Mesendoderm (in vitro differentiated cells): ENCODE results near the gene EFNA2.
A peak's percentile ranks its signal among the peaks of the same experiment; 100 is the strongest.

Experiments
- DNase-seq: peaks from one replicate; pipeline ENCODE4 v3.0.0; 2013
- H2AK5ac ChIP-seq: 2 replicates; pipeline ENCODE4 v1.6.1; 2013; ENCODE audit warnings: low read length, inconsistent platforms
- H2BK120ac ChIP-seq: 2 replicates; pipeline ENCODE4 v1.6.1; 2013; ENCODE audit warnings: low read depth, mild to moderate bottlenecking, low read length, moderate library complexity, mixed read lengths
- H2BK15ac ChIP-seq: replicated peaks from 2 replicates; pipeline ENCODE4 v1.6.1; 2013; ENCODE audit warnings: low read depth, mild to moderate bottlenecking, moderate library complexity
- H2BK5ac ChIP-seq: 2 replicates; pipeline ENCODE4 v1.6.1; 2013; ENCODE audit warnings: low read length, inconsistent platforms
- H3K18ac ChIP-seq: 2 replicates; pipeline ENCODE4 v1.6.1; 2013; ENCODE audit warnings: mild to moderate bottlenecking, low read length, mixed read lengths
- H3K23ac ChIP-seq: one replicate; pipeline ENCODE4 v1.6.1; 2013; ENCODE audit warnings: low read length
- H3K27ac ChIP-seq: 2 replicates; pipeline ENCODE4 v1.5.1; 2013; ENCODE audit warnings: low read depth, mild to moderate bottlenecking, inconsistent platforms, low read length, moderate library complexity
- H3K27me3 ChIP-seq: 2 replicates; pipeline ENCODE4 v1.6.1; 2013; ENCODE audit warnings: low read length, control low read depth, mild to moderate bottlenecking, inconsistent platforms; ENCODE audit not compliant: insufficient read depth, poor library complexity
- H3K36me3 ChIP-seq: 2 replicates; pipeline ENCODE4 v1.6.1; 2013; ENCODE audit warnings: low read length, inconsistent platforms; ENCODE audit not compliant: control insufficient read depth, insufficient read depth
- H3K4ac ChIP-seq: one replicate; pipeline ENCODE4 v1.6.1; 2013; ENCODE audit warnings: low read depth, mild to moderate bottlenecking, low read length, moderate library complexity
- H3K4me1 ChIP-seq: 2 replicates; pipeline ENCODE4 v1.6.1; 2013; ENCODE audit warnings: low read depth, low read length, inconsistent platforms; ENCODE audit not compliant: control insufficient read depth
- H3K4me2 ChIP-seq: 2 replicates; pipeline ENCODE4 v1.6.1; 2013; ENCODE audit warnings: low read length
- H3K4me3 ChIP-seq: 2 replicates; pipeline ENCODE4 v1.5.1; 2013; ENCODE audit warnings: mild to moderate bottlenecking, low read length
- H3K56ac ChIP-seq: one replicate; pipeline ENCODE4 v1.6.1; 2013; ENCODE audit warnings: low read length
- H3K79me1 ChIP-seq: 2 replicates; pipeline ENCODE4 v1.6.1; 2013; ENCODE audit warnings: low read length, inconsistent platforms
- H3K79me2 ChIP-seq: 2 replicates; pipeline ENCODE4 v1.6.1; 2013; ENCODE audit warnings: mild to moderate bottlenecking, low read length; ENCODE audit not compliant: control insufficient read depth, insufficient read depth
- H3K9ac ChIP-seq: 2 replicates; pipeline ENCODE4 v1.6.1; 2013; ENCODE audit warnings: low read length, inconsistent platforms
- H4K5ac ChIP-seq: one replicate; pipeline ENCODE4 v1.6.1; 2013; ENCODE audit warnings: low read length
- H4K8ac ChIP-seq: one replicate; pipeline ENCODE4 v1.6.1; 2013; ENCODE audit warnings: low read depth, mild to moderate bottlenecking, control low read depth, low read length, moderate library complexity
- WGBS: extraction: QIAGEN DNeasy Blood & Tissue Kit; methylation state at CpG from one replicate; pipeline ENCODE4 v1.1.7; 2013; ENCODE audit warnings: low lambda C conversion rate, missing lambda C conversion rate; ENCODE audit not compliant: insufficient coverage; ENCODE audit errors: extremely low coverage; 5-methylcytosine and 5-hydroxymethylcytosine counted together

The EFNA2 gene

DNA sequence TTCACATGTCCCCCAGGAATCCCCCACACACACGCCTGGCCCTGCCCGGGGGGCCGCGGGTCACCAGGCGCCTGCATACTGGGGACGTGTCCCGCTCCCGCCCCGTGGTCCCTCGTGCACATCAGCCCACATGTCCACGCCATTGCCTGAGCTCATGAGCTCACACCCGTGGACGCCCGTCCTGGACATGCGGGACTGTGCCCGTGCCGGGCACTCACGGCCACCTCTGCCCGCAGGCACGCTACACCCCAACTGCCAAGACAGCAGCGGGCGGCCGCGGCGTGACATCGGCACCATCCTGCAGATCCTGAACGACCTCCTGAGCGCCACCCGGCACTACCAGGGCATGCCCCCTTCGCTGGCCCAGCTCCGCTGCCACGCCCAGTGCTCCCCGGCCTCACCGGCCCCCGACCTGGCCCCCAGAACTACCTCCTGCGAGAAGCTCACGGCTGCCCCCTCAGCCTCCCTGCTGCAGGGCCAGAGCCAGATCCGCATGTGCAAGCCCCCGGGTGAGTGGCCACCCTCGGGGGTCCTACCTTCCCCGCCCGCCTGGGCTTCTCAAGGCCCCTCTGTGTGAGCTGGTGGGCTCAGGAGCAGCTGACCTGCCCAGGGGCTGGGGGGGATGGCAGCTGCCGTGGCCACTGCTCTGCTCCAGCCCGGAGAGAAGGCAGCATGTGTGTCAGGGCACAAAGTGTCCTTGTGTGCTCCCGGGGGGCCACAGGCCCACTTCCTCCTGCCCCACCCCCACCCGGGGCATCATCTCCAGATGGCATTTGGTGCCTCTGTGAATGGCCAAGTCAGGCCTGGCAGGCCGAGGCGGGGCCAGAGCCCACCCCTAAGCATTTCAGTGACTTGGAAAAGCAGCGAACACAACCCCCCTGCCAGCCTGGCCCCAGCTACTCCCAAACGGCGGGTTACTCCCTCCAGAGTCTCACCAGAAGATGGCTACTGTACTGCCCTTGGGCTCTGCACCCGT, 30.2 kb upstream of the EFNA2 start:
- Histone ChIP-seq H3K4me3 (no peak overlapping the region), H3K23ac (no peak overlapping the region), H3K4me2 (no peak overlapping the region), H3K9ac (no peak overlapping the region), H3K79me1 (peaks cover 15% of the 10 kb centered on the region), H3K18ac (no peak overlapping the region), H3K79me2 (peaks cover 58% of the 10 kb centered on the region), H3K4ac (no peak overlapping the region), H3K27me3 (no peaks in the 10 kb centered on the region), H3K56ac (peak overlapping the region; percentile 7), H3K4me1 (no peaks in the 10 kb centered on the region), H3K27ac (peak overlapping the region; percentile 37), H3K36me3 (peaks cover 22% of the 10 kb centered on the region), H2BK120ac (no peak overlapping the region), H2BK5ac (no peak overlapping the region), H2AK5ac (no peak overlapping the region), H4K5ac (no peak overlapping the region), H2BK15ac (no peak overlapping the region), H4K8ac (no peak overlapping the region)
- no peak for DNase-seq
- no CpG with 5 or more reads among the region's 52 CpGs for WGBS

GRCh38 chr19:1256646-1257474, 28.8 kb upstream of the EFNA2 start:
- DNase-seq, result no peak
- Histone ChIP-seq H3K18ac (no peak overlapping the region), H3K23ac (no peak overlapping the region), H3K27ac (no peak overlapping the region), H3K79me2 (peaks cover 44% of the 10 kb centered on the region), H3K4ac (no peak overlapping the region), H2AK5ac (no peak overlapping the region), H4K5ac (no peak overlapping the region), H3K27me3 (no peaks in the 10 kb centered on the region), H3K79me1 (peaks cover 15% of the 10 kb centered on the region), H2BK15ac (no peak overlapping the region), H2BK5ac (no peak overlapping the region), H4K8ac (no peak overlapping the region), H2BK120ac (no peak overlapping the region), H3K4me2 (no peak overlapping the region), H3K36me3 (peaks cover 18% of the 10 kb centered on the region), H3K4me3 (no peak overlapping the region), H3K9ac (no peak overlapping the region), H3K4me1 (no peaks in the 10 kb centered on the region), H3K56ac (no peak overlapping the region)
- WGBS, result no CpG with 5 or more reads among the region's 46 CpGs

DNA sequence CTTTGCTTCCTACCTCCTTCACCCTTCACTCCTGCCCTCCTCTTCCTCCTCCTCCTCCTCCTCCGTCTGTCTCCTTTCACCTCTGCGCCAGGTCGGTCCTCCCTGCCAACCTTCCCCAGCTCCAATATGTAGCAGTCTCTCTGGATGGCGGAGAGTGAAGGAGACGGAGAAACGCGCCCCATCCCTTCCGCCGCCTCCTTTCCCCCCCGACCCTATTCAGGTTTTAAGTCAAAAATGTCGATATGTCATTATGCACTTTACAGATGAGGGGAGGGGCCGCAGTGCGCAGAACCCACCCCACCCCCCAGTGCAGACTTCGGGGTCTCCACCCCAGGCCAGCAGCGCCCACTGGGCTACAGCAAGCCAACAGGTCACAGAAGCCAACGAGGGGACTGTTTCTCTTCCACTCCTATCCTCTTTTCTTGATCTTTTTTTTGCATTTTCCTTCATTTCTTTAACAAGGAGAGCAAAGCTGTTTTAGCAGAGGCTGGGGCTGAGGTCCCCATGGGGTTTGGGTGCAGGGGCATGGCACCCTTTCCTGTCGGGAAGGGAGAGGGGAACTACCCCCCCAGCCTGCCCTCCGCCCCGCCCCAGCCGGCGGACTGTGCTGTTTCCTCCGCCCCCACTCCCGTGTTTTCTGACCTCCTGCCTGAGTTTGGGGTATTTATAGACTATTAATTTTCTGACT, 28.1 kb upstream of the EFNA2 start:
- no peak for DNase-seq
- H4K8ac ChIP-seq, result no peak overlapping the region
- no peak overlapping the region for H2BK120ac ChIP-seq
- H3K79me1 ChIP-seq, result peaks cover 15% of the 10 kb centered on the region
- no peak overlapping the region for H3K18ac ChIP-seq
- H3K79me2 ChIP-seq, result peaks cover 36% of the 10 kb centered on the region
- H3K27ac ChIP-seq, result peak overlapping the region; percentile 26
- H3K56ac ChIP-seq, result no peak overlapping the region
- no peak overlapping the region for H4K5ac ChIP-seq
- no peak overlapping the region for H3K4ac ChIP-seq
- H3K27me3 ChIP-seq, result no peaks in the 10 kb centered on the region
- no peak overlapping the region for H3K9ac ChIP-seq
- H2AK5ac ChIP-seq, result no peak overlapping the region
- H2BK15ac ChIP-seq, result no peak overlapping the region
- WGBS, result no CpG with 5 or more reads among the region's 23 CpGs
- H3K4me2 ChIP-seq, result no peak overlapping the region
- no peak overlapping the region for H2BK5ac ChIP-seq
- H3K4me3 ChIP-seq, result no peak overlapping the region
- no peak overlapping the region for H3K23ac ChIP-seq
- H3K36me3 ChIP-seq, result peaks cover 17% of the 10 kb centered on the region
- peaks cover 2% of the 10 kb centered on the region for H3K4me1 ChIP-seq

DNA sequence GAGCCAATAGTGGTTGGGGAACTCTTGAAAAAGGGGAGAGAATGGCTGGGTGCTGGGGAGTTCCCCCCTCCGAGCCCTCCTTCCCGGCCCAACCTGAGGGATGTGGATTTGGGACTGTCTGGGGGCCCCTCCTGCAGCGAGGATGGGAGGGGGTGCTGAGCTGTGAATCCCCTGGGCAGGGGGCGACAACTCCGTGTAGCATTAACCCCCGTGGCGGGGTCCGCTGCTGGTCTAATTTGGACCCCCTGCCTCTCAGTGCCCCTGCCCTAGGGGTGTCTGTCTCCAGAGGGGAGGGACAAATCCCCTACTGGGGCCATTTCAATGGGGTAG, 27.5 kb upstream of the EFNA2 start:
- Histone ChIP-seq H3K4me1 (peaks cover 4% of the 10 kb centered on the region), H3K18ac (no peak overlapping the region), H2BK15ac (no peak overlapping the region), H3K27ac (peak overlapping the region; percentile 26), H4K8ac (no peak overlapping the region), H3K23ac (no peak overlapping the region), H4K5ac (no peak overlapping the region), H3K9ac (no peak overlapping the region), H3K4me3 (no peak overlapping the region), H2BK5ac (no peak overlapping the region), H3K56ac (no peak overlapping the region), H3K79me2 (peaks cover 31% of the 10 kb centered on the region), H2BK120ac (no peak overlapping the region), H3K36me3 (peaks cover 17% of the 10 kb centered on the region), H3K4me2 (no peak overlapping the region), H3K79me1 (peaks cover 15% of the 10 kb centered on the region), H3K27me3 (no peaks in the 10 kb centered on the region), H3K4ac (no peak overlapping the region), H2AK5ac (no peak overlapping the region)
- WGBS, result no CpG with 5 or more reads among the region's 8 CpGs
- no peak for DNase-seq

DNA sequence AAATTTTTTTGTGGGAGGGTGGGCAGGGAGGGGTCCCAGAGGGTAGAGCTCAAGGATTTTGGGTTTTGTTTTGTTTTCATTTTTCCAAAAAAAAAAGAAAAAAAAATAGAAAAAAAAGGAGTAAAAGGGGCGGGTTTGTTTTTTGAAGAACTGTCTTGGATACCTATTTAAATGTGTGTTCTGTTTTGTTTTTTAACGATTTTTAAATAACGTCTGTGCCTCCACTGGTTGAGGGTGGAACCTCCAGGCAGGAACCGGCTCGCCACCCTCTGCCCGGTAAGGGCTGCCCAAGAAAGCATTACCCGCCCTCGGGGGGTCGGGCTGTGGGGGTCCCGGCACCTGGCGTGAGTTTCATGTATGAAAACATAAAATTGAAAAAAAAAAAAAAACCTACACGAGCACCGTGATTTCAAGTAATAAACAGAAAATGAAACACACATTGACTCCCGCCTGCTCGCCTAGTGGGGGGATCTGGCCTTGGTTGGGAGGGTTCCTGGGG, 26.9 kb upstream of the EFNA2 start:
- Histone ChIP-seq H2BK5ac (no peak overlapping the region), H3K56ac (no peak overlapping the region), H2BK15ac (no peak overlapping the region), H3K27me3 (no peaks in the 10 kb centered on the region), H3K4me2 (no peak overlapping the region), H4K8ac (no peak overlapping the region), H3K4me1 (peaks cover 4% of the 10 kb centered on the region), H2AK5ac (no peak overlapping the region), H3K36me3 (peaks cover 15% of the 10 kb centered on the region), H3K9ac (no peak overlapping the region), H3K18ac (no peak overlapping the region), H2BK120ac (no peak overlapping the region), H3K27ac (no peak overlapping the region), H3K79me1 (peaks cover 13% of the 10 kb centered on the region), H3K79me2 (peaks cover 25% of the 10 kb centered on the region), H3K4ac (no peak overlapping the region), H3K4me3 (no peak overlapping the region), H4K5ac (no peak overlapping the region), H3K23ac (no peak overlapping the region)
- no peak for DNase-seq
- no CpG with 5 or more reads among the region's 15 CpGs for WGBS
